SK-N-SH (cell line): ENCODE results near the gene PUSL1.

Experiments used
- CHD2 ChIP-seq: fragments of 150-350 bp; IDR thresholded peaks from 2 replicates; pipeline ENCODE4 v1.6.1; 2018; ENCODE audit warnings: low read length; ENCODE audit not compliant: partially characterized antibody
- EP300 ChIP-seq, 2 experiments: IDR thresholded peaks; 2 replicates each; pipeline versions ENCODE4 v1.4.0 to v1.6.1; 2012; ENCODE audit warnings: borderline replicate concordance in 1 of 2, low read depth in 1 of 2, low read length in 1 of 2
- GATA2 ChIP-seq: sonication (generic); formaldehyde crosslinking; IDR thresholded peaks from 2 replicates; pipeline ENCODE4 v1.5.0; 2020; ENCODE audit warnings: mild to moderate bottlenecking, missing genetic modification reagents
- MEF2A ChIP-seq: IDR thresholded peaks from 2 replicates; pipeline ENCODE4 v1.4.0; 2012; ENCODE audit warnings: low read depth, borderline replicate concordance
- POLR2AphosphoS5 ChIP-seq: IDR thresholded peaks from 2 replicates; pipeline ENCODE4 v1.6.1; 2012; ENCODE audit warnings: low read depth, low read length
- TEAD4 ChIP-seq: IDR thresholded peaks from 2 replicates; pipeline ENCODE4 v1.4.0; 2012; ENCODE audit warnings: mild to moderate bottlenecking, borderline replicate concordance; ENCODE audit not compliant: insufficient read depth
- YY1 ChIP-seq: IDR thresholded peaks from 2 replicates; pipeline ENCODE4 v1.4.0; 2012; ENCODE audit warnings: low read depth, mild to moderate bottlenecking
- TF ChIP-seq, protein P1 (sequence below): IDR thresholded peaks from 2 replicates; pipeline ENCODE4 v1.4.0; 2012; ENCODE audit warnings: low read depth
- TF ChIP-seq, protein P2 (sequence below): fragments of 200-600 bp; sonication (generic); IDR thresholded peaks from 2 replicates; pipeline ENCODE4 v1.6.1; 2017; ENCODE audit warnings: antibody characterized with exemption, mild to moderate bottlenecking, moderate library complexity
- TF ChIP-seq, protein P3 (sequence below): fragments of 150-350 bp; IDR thresholded peaks from 2 replicates; pipeline ENCODE4 v1.6.1; 2017; ENCODE audit warnings: antibody characterized with exemption, low read length, low read depth, borderline replicate concordance

DNA sequence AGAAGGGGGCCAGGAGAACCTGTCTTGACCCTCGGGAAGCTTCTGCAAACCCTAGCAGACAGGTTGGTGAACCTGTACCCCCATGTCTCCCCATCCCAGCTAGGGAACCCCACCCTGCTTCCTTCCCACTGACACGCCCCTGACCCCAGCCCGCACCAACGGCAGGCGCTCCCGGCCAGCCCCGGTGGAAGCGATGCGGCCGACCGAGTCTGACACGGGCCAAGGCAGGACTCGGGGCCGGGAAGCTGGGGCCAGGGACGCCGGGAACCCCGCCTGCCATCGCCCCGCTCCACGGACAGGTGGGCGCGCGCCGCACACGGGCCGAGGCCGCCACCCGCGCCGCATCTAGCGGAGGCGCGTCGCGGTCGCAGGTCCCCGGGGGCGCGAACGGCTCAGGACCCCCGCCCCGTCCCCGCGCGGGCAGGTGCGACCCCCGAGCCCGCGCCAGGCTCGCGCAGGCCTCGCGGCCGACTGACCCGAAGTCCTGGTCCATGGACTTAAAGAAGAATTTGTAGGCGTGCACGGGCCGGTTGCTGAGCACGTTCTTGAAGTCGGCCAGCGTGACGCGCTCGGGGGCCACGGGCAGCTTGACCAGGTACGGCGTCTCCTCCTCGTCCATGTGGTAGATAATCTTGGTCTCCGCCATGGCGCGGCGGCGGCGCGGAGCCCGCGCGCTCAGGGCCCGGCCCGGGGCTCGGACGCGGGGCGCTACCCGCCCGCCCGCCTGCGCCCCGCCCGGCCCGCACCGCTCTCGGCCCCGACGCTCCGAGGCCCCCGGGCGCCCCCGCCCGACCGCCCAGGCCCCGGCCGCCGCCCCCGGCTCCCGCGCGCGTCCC, 40.2 kb downstream of the PUSL1 start:
- TF ChIP-seq, protein P1, sequence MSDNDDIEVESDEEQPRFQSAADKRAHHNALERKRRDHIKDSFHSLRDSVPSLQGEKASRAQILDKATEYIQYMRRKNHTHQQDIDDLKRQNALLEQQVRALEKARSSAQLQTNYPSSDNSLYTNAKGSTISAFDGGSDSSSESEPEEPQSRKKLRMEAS = no peak
- TF ChIP-seq, protein P2, sequence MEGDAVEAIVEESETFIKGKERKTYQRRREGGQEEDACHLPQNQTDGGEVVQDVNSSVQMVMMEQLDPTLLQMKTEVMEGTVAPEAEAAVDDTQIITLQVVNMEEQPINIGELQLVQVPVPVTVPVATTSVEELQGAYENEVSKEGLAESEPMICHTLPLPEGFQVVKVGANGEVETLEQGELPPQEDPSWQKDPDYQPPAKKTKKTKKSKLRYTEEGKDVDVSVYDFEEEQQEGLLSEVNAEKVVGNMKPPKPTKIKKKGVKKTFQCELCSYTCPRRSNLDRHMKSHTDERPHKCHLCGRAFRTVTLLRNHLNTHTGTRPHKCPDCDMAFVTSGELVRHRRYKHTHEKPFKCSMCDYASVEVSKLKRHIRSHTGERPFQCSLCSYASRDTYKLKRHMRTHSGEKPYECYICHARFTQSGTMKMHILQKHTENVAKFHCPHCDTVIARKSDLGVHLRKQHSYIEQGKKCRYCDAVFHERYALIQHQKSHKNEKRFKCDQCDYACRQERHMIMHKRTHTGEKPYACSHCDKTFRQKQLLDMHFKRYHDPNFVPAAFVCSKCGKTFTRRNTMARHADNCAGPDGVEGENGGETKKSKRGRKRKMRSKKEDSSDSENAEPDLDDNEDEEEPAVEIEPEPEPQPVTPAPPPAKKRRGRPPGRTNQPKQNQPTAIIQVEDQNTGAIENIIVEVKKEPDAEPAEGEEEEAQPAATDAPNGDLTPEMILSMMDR = no peak
- no peak for TF ChIP-seq YY1
- TF ChIP-seq EP300 (IDR thresholded peaks at IDR 0.05; ENCODE audit: borderline replicate concordance in 1 of 2, low read depth in 1 of 2, low read length in 1 of 2) = no peak
- TF ChIP-seq, protein P3, sequence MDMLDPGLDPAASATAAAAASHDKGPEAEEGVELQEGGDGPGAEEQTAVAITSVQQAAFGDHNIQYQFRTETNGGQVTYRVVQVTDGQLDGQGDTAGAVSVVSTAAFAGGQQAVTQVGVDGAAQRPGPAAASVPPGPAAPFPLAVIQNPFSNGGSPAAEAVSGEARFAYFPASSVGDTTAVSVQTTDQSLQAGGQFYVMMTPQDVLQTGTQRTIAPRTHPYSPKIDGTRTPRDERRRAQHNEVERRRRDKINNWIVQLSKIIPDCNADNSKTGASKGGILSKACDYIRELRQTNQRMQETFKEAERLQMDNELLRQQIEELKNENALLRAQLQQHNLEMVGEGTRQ = no peak
- TF ChIP-seq TEAD4 = no peak
- no peak for TF ChIP-seq CHD2
- no peak for TF ChIP-seq POLR2AphosphoS5
- TF ChIP-seq MEF2A = no peak
- TF ChIP-seq GATA2 (CRISPR knock-in tag) = no peak
